Stimulated activated naive CD4-positive, alpha-beta T cell treated with Interleukin-2 at 50 U/mL for 16 hours (primary cell): ENCODE measurements around the gene SMAD3.

Experiments
- DNase-seq: peaks from one replicate; lab custom pipeline; 2025; lab: John Stamatoyannopoulos, UW

The SMAD3 gene

DNA sequence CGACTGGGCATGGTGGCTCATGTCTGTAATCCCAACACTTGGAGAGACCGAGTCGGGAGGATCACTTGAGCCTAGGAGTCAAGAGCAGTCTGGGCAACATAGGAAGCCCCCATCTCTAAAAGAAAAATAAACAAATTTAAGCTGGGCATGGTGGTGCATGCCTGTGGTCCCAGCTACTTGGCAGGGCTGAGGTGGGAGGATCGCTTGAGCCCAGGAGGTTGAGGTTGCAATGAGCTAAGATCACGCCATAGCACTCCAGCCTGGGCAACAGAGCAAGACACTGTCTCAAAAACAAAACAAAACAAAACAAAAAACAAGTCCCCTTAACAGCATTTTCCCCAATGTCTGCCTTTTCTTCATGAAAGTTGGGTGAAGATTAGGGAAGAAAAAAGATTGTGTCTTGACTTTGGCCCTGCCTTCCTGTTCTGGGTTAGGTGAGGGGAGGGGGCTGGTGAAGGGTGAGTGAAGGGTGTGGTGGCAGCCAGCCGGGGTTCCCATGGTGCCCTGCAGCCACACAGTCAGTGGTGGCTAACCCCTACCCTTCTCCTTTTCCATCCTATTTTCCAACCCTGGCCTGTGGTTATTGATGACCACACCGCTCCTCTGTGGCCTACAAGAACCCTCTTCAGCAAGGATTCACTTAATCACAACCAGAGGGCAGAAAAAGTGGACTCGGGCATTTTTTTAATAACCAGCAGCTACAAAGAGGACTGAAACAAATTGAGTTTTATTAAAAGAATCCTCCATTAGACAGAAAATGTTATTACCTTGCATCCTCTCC is 28.4 kb upstream of the SMAD3 start:
- DNase-seq = no peak

DNA sequence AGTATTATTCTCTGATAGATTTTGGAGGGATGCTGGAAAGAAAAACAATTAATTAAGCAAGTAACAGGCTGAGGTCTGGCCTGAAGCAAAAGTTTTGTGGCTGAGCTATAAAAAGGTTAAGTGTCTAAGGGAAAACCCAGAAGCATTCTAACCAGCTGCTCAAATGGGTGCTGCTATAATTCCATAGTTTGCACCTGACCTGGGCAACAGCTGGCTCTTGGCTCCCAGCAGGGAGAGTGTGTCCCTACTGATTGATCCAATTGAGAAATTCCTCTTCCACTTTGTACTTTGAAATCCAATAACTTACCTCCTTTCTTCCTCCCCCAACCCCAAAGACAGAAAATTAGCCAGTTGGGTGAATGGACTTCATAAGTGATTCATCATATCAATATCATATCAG is 27.7 kb upstream of the SMAD3 start:
- DNase-seq = no peak

DNA sequence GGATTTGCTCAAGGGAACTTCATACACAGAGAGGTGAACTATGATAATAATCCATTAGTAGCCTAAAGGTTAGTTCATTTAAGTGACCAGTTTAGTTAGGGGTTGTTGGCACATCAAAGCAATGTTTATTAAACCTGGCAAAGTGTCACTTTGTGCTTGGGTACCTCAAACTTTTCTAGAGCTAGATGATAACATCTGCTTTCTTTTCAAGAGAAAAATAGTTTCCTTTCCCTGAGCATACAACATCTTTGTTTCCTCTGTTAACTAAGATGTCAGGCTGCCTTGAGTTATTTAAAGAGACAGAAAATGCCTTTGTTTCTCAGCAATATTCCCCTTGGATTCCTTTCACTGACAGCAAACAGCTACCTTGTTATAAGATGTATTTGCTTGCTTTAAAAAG is 26.7 kb upstream of the SMAD3 start:
- no peak for DNase-seq

DNA sequence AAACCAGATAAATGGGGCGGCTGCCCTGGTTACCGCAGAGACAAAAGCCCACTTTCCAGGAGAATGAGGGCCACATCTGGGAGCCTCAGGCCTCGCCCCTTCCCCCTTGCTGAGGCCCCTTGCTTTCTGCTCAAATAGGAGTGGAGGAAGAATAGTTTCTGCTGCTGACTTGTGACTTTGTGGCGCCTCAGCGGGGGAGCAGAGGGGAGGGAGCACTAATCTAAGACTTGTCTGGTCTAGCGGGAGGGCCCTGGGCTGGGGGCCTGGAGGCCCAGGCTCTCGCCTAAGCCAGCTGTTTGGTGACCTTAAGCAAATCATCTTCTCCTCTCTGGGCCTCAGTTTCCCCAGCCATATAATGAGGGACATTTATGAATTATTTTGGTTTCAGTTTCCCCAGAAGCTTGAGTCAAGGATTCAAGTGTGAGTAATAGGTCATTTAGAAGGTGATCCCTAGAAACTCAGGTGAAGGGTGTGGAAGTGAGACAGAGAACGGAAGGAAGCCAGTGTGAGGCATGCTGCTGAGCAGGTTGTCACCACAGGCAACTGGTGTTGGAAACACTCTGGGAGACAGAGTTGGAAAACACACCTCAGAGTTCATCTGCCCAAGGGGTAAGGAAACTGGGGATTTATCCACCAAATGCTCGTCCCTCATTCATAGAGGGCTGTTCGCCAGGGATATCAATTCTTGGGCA is 25.9 kb upstream of the SMAD3 start:
- DNase-seq = no peak

DNA sequence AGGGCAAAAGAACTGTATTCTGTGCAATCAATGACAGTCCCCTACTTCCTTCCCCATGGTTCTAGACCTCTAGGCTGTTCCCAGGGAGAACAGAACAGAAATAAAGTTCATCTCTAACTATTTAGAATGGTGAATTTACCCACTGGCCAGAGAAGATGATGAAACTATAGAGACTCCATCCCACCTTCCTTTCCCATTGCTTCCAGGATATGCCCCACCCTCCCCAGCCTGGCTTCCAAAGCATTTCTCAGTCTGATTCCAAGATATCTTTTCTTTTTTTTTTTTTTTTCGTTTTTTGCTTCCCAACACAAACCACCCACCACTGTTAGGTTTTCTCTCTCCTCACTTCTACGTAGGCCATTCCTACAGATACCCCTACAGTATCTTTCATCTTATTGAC is 25.1 kb upstream of the SMAD3 start:
- no peak for DNase-seq

DNA sequence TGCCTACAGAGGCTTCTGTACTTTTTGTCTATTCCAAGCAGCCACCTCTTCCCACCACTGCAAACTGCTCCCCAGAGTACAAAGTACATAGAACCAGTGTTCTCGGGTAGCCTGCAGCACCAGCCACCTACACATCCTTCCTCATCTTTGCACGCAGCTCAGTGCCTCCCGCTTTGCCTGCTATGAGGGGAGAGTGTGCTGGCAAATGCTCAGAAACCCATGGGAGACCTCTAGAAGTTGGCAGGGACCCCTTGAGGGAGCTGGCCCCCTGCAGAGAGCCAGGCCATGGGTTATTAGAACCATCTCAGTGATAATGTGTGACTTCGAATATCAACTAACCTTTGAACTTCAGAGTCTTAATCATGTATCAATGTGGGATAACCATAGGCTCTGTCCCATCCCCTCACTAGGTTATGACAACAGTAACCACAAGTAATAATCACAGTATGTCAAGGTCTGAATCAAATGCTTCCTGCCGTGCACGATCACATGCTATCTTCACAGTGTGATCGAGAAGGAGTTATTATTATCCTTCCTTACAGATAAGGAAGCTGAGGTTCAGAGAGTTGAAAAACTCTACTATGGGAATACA is 22.8 kb upstream of the SMAD3 start:
- no peak for DNase-seq

DNA sequence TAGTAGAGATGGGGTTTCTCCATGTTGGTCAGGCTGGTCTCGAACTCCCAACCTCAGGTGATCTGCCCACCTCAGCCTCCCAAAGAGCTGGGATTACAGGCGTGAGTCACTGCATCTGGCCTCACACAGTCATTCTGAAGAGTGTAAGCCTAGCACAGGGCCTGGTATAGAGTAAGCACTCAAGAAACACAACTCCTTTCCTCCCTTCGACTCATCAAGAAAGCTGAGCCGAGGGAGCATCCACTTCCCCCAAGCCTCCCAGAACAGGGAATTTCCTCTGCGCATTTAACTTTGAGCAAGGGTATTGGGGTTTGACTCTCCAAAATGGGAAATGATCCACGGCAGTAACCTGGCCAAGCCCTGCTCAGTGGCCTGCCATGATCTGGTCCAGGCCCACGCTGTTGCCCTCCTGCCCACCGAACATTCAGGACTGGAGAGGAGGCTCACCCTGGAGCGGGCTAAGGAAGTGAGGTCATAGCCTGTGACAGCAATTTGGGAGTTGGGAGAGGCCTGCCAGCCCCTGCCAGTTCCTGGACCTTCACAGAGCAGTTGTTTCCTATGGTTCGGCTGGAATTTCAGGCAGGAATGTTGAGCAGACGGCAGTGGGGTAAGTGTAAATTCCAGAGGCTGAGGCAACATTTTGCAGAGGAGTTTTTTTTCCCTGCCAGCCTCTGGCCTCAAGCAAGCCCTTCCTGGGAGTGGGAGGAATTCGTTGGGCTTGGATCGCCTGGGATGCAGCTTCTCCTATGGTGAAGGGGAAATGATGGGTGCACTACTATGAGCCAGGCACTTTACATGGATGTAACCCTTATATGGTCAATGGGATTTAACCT is 21.2 kb upstream of the SMAD3 start:
- DNase-seq = no peak

DNA sequence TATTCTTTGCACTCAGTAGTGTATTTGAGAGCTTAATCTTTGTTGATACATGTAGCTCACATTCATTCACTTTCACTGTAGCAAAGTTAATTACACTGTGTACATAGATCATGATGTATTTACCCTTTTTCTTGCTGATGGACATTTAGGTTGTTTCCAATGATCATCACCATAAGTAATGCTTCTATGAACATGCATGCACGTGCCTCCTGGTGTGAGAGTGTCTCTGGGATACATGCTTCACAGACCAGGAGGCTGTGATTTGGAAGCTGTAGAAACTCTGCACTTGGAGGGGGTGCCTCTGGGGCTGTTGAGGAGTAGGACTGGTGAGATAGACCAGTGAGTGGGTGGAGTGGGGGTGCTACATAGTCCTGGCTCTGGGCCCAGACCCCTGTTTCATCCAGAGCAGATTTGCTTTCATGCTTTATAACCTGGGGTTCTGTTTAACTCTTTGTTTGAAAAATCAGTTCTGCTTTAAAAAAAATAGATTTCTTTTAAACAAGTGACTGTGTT is 18.2 kb upstream of the SMAD3 start:
- no peak for DNase-seq

DNA sequence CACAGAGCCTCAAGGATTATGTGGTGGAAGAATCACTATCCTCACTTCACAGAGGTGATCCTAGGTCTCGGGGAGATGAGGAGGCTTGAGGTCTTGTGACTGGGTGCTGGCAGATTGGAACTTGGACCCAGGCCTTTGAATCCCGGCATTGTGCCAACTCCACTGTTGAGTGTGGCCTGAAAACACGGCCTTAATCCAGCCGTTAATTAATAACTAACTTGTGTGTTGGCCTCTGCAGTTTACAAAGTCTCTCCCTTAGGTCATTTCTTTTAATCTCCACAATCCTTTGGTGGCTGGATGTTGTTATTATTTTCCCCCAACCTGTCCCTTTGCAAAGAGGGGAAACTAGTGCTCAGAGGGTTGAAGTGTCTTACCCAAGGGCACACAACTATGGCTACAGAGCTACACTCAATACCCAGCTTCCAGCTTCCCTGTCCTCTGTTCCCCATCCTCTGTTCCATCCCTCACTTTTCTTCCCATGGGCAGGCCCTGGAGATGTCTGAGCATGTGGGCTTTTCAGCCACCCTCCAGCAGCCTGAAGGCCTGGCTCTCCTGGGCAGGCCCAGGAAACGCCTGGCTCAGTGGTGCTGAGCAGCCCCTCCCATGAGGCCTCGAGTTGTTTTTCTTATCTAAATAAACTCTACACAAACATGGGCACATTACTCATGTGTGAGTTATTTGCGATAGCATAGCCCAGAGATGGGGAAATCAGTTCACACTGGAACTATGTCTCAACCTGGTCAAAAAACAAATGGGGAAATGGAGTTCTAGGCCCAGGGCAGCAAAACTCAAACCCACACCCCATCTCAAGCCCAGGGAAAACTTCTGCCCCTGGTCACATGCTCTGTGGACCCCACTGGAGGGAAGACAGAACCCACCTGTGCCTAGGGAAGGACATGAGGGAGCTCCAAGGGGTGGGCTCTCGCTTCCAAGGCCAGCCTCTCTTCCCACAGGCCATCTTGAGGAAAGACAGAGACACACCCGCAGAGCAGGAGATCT is 16.8 kb upstream of the SMAD3 start:
- no peak for DNase-seq

DNA sequence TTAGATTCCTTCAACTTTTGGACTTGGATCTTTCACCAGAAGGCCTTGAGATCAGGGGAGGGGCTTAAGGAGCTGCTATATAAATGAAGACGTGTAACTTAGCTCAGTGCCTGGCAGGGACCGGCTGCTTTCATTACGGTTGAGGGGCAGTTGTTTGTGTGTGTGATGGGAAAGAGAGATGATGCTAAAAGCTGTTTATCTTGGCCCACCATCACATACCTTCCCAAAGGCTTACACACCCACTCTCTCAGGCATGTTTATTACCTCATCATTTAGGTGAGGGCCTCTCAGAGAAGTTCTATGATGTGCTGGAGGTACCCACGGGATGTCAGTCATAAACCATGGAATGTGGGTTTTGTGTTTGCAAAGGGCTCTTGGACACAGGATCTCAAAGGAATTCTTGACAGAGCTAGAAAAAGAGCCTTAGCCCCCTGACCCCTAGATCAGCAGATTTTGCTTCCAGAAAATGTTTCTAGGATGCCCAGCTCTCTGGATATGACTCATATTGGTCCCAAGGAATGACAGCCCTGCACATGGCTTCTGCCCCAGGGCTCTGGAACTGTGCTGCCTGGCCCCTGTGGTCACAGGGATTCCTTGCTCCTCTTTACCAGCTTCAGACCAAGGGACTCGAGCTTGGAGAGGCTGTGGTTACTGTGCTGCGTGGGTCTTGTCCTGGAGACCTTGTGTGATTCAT is 15.9 kb upstream of the SMAD3 start:
- no peak for DNase-seq

DNA sequence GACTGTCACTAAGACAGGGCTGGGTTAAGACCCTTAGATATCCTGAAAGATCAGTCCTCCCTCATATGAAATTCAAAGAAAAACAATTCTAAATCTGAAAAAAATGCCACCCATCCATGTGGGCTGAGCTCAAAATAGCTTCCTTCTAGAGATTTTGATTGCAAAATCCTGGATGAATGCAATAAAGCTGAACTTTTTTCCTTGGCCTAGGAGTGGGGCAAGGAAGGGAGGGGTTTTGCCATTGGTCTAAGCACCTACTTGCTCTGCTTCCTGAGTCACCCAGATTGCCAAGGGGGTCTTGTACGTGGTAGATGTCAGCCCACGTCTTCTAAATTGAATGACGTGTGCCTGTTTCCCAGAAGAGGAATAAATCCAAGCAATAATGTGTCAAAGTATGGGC is 15.3 kb upstream of the SMAD3 start:
- DNase-seq = no peak

DNA sequence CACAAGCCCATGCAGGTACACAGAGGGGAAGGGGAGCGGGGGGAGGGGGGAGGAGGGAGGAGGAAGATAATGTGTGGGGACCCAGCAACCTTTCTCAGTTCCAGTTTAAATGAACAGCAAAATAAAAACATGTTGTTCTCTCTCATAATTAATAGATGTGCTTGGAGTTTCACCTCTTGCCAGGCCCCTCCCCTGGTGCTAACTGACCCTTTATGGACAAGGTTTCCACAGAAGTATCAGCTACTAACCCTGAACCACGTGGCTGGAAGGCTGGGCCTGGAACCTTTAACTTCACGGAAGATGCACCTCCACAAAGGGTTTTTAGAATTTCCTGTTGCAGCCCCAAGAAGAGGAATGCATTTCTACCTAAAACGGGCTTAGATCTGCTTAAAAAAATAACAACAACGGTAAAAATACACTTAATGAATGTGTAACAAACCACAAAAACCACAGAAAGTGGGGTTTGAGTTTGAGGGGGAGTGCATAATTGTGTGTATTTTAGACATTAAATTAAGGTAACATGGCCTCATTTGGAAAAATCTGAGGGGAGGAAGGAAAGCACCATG is 14.8 kb upstream of the SMAD3 start:
- DNase-seq = no peak

DNA sequence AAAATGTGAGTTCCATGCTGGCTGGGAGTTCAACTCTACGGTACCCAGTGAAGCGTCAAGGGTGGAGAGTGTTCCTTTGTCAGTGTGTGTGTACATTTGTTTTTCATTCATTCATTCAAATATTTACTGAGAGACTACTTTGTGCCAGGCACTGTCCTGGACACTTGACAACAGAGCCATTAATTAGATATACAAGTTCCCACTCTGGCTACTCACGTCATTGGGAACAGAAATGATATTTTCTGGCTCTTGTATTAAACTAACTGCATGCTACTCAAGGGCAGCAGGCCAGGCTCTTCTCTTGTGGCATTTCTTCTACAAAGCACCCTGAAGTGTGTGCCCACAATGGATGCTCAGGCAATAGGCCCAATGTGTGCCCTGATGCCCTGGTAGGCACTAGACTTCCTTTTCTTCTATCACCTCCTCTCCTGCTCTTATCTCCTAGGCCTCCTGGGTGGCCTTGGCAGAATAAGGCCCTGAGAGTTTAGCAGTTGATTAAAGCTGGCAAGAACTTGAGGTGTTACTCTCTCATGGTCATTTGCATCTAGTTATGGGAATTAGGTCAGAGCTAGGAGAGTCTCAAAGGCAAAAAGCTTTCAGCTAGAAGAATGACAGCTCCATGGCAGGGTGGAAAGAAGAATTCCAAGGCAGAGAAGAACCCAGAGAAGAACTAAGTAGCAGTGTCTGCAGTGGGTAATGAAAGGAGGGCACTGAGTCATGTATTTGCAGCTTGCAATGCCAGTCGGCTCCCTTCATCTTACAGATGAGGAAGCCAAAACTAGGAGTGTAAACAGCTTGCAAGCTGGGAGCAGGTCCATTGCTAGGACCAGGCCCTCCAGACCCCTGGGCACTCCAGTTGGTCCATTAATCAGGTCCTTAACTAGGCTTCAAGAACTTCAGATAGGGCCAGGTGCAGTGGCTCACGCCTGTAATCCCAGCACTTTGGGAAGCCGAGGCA is 14.0 kb upstream of the SMAD3 start:
- DNase-seq = no peak

DNA sequence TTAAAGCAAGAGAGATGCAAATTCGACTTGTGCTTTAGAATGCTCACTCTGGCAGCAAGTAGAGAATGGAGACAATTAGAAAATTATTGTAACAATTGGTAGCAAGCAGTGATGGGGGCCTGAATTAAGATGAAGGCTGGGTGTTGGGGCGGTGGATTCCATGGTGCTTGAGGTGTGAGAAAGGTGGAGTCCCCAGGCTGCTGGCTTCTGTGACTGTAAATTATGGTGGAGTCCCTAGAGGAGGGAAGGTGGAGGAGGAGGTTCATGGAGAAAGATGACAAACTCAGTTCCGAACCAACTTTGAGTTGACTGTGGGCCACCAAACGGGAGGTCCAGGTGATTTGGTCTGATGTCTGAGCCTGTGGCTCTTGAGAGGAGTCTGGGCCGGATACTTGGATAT is 10.7 kb upstream of the SMAD3 start:
- no peak for DNase-seq

DNA sequence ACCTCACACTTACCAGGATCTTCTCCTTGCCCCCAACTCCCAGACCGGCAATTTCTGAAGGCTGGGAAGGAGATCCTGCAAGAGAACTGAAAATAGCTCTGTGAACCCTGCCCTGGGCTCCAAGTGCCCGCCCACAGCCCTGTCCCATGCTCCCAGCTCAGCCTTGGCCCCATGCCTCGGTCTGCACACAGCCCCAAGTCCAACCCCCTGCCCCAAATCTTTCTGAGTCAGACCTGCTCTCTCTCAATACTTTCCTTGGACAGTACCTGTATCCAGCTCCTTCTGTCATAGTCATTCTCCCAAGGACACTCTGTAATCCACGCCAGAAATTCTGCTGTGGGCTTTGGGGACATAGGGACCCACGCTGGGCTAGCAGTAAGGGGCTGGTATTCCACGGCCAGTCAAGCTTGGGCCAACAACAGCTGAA is 6.3 kb upstream of the SMAD3 start:
- DNase-seq = no peak

DNA sequence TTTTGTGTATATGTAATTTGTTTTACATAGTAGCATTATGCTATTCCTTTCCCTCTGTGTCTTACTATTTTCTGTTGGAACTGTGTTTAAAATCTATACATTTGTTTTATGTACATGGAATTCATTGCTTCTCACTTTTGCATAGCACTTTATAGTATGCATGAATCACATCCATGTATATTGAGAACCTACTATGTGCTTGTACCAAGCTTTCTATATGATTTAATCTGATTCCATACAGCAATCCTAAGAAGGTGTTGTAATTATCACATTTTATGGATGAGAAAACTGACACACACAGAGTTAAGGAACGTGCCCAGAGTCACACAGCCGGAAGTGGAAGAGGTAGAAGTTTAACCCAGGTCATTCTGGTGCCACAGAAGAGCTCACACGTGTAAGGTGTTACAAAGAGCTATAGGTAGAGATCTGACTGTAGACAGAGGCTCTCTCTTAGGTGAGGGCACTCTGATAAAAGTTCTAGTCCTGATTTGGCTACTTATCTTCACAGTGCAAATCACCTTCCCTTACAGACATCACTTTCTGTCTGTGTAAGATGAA is 3.5 kb upstream of the SMAD3 start:
- no peak for DNase-seq

DNA sequence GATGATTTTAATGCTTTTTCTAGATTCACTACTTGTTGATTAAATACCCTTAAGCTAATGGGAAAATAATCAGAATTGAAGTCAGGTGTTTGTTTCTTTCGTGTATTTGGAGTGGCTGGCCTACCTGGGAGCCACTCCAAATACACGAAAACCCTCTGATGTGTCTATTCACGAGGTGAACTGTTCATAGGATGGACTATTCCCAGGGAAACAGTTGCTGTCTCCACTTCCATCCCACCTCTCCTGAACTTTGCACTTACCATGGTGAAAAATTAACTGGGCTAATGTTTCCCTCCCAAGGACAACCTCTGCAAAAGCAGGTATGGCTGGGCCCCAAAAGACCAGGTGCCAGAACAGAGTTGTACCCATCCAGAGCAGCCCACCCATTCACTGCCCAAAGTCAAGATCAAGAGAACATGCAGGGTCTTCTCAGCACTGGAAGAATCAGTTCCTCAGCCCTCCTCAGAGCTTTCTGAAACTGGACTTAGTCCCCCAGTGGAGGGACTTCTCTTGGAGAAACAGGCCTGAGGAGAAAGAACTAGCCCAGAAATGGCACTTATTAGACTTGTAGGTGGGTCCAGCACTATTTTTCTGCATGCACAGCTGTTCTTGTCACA is 2.9 kb upstream of the SMAD3 start:
- DNase-seq = no peak
